ENCODE results near the gene RFX5. TPM values are rescaled to one million over a fixed set of nuclear protein-coding genes. Genes with fewer than 3 reads are reported as not detected.

RFX5 gene
- total RNA-seq, 4 donors from 2014 or later: 17.7 to 61.0 (median 35.4) TPM

DNA sequence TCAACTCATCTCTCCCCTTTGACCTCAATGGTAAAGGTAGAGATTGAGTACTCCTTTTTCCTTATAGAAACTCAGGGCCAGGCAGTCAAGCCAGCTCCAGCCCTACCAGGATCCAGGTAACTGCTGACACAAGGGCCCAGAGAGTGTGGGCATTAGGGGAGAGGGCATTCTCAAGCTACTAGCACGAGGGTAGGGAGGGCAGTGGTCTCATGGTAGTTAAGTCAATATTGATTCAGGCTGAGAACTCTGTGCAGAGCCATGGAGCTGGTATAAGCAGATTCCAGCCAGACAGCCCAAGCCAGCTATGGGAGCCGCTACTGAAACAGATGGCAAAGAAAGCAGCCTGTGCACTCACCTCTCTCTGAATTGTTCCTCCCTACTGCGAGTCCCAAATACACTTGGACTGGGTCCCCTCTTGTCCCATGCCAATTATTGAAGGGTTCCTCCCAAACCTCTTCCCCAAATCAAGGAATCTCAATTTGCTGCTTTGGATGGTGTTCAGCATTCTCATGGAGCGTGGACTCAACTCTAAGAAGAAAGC, 22.6 kb downstream of the RFX5 start:
- H3K27me3 ChIP-seq: no peaks in the 10 kb centered on the region
- peaks cover 0 to 11% (median 5%) of the 10 kb centered on the region in 4 donors for H3K36me3 ChIP-seq
- in situ Hi-C loops (cut with MboI; ENCODE audit: low pct_ligation_motif_present in 1 of 4, low pct_unique_long_range_greater_than_20kb in 1 of 4, low sequenced_read_pairs in 3 of 4) (no loop called here), intact Hi-C loops (cut with DNase I; ENCODE audit: low total_unique reads) (no loop called here)
- no peaks in the 10 kb centered on the region for H3K9me3 ChIP-seq
- H3K4me3 ChIP-seq: no peak overlapping the region
- TF ChIP-seq POLR2AphosphoS5 (IDR thresholded peaks at IDR 0.05) (no peak), EP300 (IDR thresholded peaks at IDR 0.05; ENCODE audit: low read depth) (no peak), POLR2A (IDR thresholded peaks at IDR 0.05) (no peak)
- TF ChIP-seq, protein P1, sequence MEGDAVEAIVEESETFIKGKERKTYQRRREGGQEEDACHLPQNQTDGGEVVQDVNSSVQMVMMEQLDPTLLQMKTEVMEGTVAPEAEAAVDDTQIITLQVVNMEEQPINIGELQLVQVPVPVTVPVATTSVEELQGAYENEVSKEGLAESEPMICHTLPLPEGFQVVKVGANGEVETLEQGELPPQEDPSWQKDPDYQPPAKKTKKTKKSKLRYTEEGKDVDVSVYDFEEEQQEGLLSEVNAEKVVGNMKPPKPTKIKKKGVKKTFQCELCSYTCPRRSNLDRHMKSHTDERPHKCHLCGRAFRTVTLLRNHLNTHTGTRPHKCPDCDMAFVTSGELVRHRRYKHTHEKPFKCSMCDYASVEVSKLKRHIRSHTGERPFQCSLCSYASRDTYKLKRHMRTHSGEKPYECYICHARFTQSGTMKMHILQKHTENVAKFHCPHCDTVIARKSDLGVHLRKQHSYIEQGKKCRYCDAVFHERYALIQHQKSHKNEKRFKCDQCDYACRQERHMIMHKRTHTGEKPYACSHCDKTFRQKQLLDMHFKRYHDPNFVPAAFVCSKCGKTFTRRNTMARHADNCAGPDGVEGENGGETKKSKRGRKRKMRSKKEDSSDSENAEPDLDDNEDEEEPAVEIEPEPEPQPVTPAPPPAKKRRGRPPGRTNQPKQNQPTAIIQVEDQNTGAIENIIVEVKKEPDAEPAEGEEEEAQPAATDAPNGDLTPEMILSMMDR (IDR thresholded peaks at IDR 0.05): no peak
- DNase-seq: no peak
- peaks cover 6 to 32% (median 25%) of the 10 kb centered on the region in 4 donors for H3K4me1 ChIP-seq
- H3K27ac ChIP-seq: no peak overlapping the region
- 96 to 100% methylated on average over 2 to 4 of the region's 4 CpGs for WGBS, 2 donors (ENCODE audit: low coverage in 1 of 2)

DNA sequence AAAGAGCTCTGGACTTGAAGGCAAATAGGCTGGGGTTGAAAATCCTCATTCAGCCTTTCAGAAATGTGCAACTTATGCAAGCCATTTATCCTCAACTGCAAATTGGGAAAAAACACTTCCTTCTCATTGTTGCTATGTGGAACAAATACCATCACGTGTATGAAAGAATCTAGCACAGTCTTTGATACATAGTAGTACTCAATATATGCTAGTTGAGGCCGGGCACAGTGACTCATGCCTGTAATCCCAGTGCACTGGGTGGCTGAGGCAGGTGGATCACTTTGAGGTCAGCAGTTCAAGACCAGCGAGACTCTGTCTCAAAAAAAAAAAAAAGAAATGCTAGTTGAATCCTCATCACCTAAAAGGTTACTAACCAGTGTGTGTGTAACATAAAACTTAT, 28.1 kb downstream of the RFX5 start:
- intact Hi-C loops (cut with DNase I; ENCODE audit: low total_unique reads) (no loop called here), in situ Hi-C loops (cut with MboI; ENCODE audit: low pct_ligation_motif_present in 1 of 4, low pct_unique_long_range_greater_than_20kb in 1 of 4, low sequenced_read_pairs in 3 of 4) (no loop called here)
- 63 to 77% methylated on average over 3 of the region's 3 CpGs for WGBS, 2 donors (ENCODE audit: low coverage in 1 of 2)
- no peak overlapping the region for H3K27ac ChIP-seq
- no peak overlapping the region for H3K4me3 ChIP-seq
- no peaks in the 10 kb centered on the region for H3K9me3 ChIP-seq
- no peak for TF ChIP-seq POLR2AphosphoS5 (IDR thresholded peaks at IDR 0.05)
- no peak for TF ChIP-seq EP300 (IDR thresholded peaks at IDR 0.05; ENCODE audit: low read depth)
- TF ChIP-seq POLR2A (IDR thresholded peaks at IDR 0.05): no peak
- TF ChIP-seq, protein P1 (IDR thresholded peaks at IDR 0.05): no peak
- no peak for DNase-seq
- no peaks in the 10 kb centered on the region for H3K27me3 ChIP-seq
- H3K4me1 ChIP-seq: peaks cover 0 to 9% (median 5%) of the 10 kb centered on the region in 4 donors
- H3K36me3 ChIP-seq: peaks cover 0 to 31% (median 14%) of the 10 kb centered on the region in 4 donors

DNA sequence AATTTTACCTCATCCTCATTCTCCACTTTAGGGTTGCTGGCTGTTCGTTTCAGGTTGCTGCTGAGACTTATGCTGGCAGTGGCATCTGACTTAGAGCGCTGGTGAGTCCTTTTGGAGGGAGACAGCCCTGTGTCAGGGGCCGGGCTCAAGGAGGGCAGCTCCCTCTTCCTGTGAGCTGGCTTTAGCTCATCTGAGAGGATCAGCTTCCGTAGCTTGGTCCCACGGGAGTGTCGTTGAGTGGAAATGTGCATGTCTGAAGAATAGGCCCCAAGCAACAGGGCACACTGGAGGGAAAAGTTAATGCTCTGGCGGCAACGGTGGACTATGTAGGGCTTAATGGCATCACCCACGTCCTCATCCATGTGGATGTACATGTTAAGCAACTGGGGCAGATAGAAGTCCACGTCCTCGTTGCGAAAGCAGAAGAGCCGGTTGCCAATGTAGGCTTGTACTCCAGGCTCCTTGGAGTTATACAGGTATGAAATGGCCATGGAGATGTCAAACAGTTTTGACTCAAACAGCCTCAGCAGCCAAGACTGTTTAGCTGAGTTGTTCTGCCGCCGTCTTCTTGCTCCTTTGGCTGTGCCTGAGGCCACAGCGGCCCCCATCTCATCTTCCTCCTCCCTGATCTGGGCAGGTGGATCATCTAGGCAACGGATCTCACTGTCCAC, 31.4 kb downstream of the RFX5 start:
- Histone ChIP-seq H3K4me3 (no peak overlapping the region), H3K27ac (no peak overlapping the region), H3K4me1 (peaks cover 2 to 34% (median 29%) of the 10 kb centered on the region in 4 donors), H3K27me3 (no peaks in the 10 kb centered on the region), H3K36me3 (peaks cover 0 to 24% (median 12%) of the 10 kb centered on the region in 4 donors), H3K9me3 (no peaks in the 10 kb centered on the region)
- 80 to 91% methylated on average over 4 to 17 of the region's 17 CpGs for WGBS, 2 donors (ENCODE audit: low coverage in 1 of 2)
- DNase-seq: no peak
- TF ChIP-seq POLR2A (IDR thresholded peaks at IDR 0.05) (no peak), EP300 (IDR thresholded peaks at IDR 0.05; ENCODE audit: low read depth) (no peak), POLR2AphosphoS5 (IDR thresholded peaks at IDR 0.05) (no peak)
- TF ChIP-seq, protein P1 (IDR thresholded peaks at IDR 0.05): no peak
- in situ Hi-C loops (cut with MboI; ENCODE audit: low pct_ligation_motif_present in 1 of 4, low pct_unique_long_range_greater_than_20kb in 1 of 4, low sequenced_read_pairs in 3 of 4): no loop called here
- intact Hi-C loops (cut with DNase I; ENCODE audit: low total_unique reads): no loop called here

DNA sequence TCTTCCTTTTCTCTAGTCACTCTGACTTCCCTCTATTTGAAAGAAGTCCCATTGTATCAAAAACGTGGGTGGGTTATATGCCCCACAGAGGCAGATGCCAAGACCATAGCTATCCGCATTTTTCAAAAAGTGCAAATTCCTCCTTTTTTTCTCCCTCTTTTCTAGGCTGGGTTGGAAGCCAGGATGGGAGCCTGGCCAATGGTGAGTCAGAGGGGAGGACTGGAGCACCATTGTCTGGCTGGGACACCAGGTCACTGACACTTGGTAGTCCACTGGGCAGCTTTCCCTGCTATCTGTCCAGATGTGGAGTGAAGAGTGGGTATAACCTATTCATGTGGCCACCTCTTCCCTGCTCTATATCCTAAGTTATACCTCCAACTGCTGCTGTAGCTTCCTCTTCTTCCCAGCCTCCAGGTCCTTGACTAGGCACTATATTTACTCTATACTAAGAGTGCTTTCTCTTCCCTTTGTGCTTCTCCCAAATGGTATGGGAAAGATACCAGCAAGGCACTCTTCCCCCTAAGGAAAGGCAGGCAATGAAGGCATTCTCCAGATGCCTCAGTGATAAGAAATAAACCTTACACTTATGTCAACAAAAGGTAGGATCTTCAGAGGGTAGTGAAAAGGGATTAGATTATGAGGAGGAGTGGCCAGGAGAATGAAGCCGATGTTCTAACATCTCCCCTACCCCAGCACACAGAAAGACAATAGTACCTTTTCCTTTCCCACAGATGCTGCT, 32.7 kb downstream of the RFX5 start:
- Histone ChIP-seq H3K4me3 (no peak overlapping the region), H3K27me3 (no peaks in the 10 kb centered on the region), H3K9me3 (no peaks in the 10 kb centered on the region), H3K36me3 (peaks cover 0 to 24% (median 9%) of the 10 kb centered on the region in 4 donors), H3K27ac (peak overlapping the region; percentile 70 to 82 (median 78)), H3K4me1 (peaks cover 7 to 44% (median 36%) of the 10 kb centered on the region in 4 donors)
- DNase-seq: peak; percentile 55
- intact Hi-C loops (cut with DNase I; ENCODE audit: low total_unique reads) (no loop called here), in situ Hi-C loops (cut with MboI; ENCODE audit: low pct_ligation_motif_present in 1 of 4, low pct_unique_long_range_greater_than_20kb in 1 of 4, low sequenced_read_pairs in 3 of 4) (no loop called here)
- TF ChIP-seq, protein P1 (IDR thresholded peaks at IDR 0.05): no peak
- peak in 2 of 3 donors; percentile 39 to 43 for TF ChIP-seq POLR2AphosphoS5 (IDR thresholded peaks at IDR 0.05)
- WGBS, 2 donors (ENCODE audit: low coverage in 1 of 2): 52 to 66% methylated on average over 2 to 3 of the region's 3 CpGs
